ENCODE results near the gene TPPP3.

DNA sequence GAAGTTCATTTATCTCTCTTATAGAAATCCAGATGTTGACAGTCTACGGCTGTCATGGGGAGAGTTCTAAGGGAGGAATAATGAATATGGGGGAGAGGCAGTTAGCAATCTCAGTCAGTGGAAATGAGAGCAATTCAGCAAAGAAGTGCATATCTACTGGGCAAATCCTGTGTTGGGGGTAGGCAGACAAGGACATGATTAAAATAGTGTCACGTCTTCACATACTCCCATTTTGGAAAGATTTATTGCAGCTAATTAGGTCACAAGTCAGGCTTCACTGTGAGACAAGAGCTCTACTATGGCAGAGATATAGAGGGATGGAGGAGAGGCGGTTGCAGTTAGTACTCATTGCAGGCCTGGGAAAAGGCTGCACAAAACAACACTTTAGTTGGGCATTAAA, 36.9 kb downstream of the TPPP3 start:
- no peak for TF ChIP-seq CTCF (IDR thresholded peaks at IDR 0.05)
- no peak for TF ChIP-seq ZFX (IDR thresholded peaks at IDR 0.05; ENCODE audit: borderline replicate concordance)
